ENCODE measurements around the gene CRB2. TPM values are rescaled to one million over a fixed set of nuclear protein-coding genes. Genes with fewer than 3 reads are reported as not detected.
"Not testable (repeated sequence)": the region's sequence is repeated elsewhere in the genome, so short reads cannot be mapped to it uniquely, and the experiment has no call there.

The CRB2 gene
- total and polyA plus RNA-seq, 2 donors (not counting 1 experiment from before 2014, with no cell fraction given), result 1.4 to 2.4 TPM

DNA sequence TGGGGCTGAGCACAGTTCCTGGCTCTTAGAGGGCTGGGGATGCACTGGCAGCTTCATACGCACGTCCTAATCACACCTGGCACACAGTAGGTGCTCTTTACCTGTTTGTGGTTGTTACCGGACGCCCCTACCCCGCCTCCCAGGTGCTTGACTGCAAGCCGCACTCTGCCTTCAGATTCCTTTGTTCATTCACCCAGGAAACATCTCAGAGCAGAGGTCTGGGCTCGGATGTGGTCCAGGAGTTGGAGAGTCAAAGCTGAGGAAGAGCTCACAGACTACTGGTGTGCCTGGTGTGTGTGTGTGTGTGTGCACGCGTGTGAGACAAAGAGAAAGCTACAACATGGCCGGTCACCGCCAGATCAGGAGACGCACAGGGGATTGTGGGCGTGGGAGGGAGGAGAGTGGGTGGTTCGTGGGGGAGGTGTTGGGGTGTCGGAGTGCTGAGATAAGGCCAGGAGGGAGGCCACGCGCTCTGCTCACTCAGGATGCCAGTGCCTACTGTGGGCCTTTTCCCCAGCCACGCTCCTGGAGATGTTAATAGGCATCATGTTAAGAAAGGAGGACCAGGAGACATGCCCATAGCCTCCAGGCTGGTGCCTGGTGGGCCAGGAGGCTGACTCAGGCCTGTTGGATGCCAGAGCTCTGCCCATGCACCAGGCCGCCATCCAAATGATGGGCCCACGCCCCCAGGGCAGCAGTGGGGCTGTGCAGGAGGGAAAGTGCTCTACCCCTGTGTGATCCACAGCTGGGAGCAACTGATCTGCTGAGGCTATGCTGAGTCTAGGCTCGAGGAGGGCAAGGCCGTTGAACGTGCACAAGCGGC, 39.9 kb downstream of the CRB2 start:
- Histone ChIP-seq H3K4me2 (replicated peaks; ENCODE audit: low read depth, low read length, poor library complexity, severe bottlenecking) (no peak overlapping the region), H3K36me3 (replicated peaks in 1 of 2; ENCODE audit: control extremely low read depth in 1 of 2, control insufficient read depth in 1 of 2, extremely low read depth in 1 of 2, insufficient read depth in 2 of 2, low read length in 1 of 2) (peaks cover 0 to 2% of the 10 kb centered on the region in 2 experiments), H3K4me1 (ENCODE audit: control insufficient read depth in 2 of 2, insufficient read depth in 2 of 2, low read length in 2 of 2) (no peaks in the 10 kb centered on the region), H3K27ac (ENCODE audit: low read length in 2 of 2) (no peak overlapping the region), H3K9ac (ENCODE audit: low read length) (no peak overlapping the region), H4K20me1 (ENCODE audit: control insufficient read depth, insufficient read depth, low read length, poor library complexity, severe bottlenecking) (no peaks in the 10 kb centered on the region), H3K9me3 (ENCODE audit: control extremely low read depth in 1 of 3, control insufficient read depth in 2 of 3, insufficient read depth in 1 of 3, low read length in 2 of 3) (peaks cover 0 to 4% (median 0%) of the 10 kb centered on the region in 3 donors), H3K27me3 (replicated peaks in 1 of 4; ENCODE audit: control extremely low read depth in 1 of 4, control insufficient read depth in 3 of 4, insufficient read depth in 4 of 4, low read length in 3 of 4) (no peaks in the 10 kb centered on the region), H2AFZ (ENCODE audit: insufficient read depth, low read depth, low read length, poor library complexity, severe bottlenecking) (no peak overlapping the region), H3K79me2 (ENCODE audit: control insufficient read depth, insufficient read depth, low read length) (no peaks in the 10 kb centered on the region), H3K4me3 (ENCODE audit: control extremely low read depth in 1 of 5, extremely low read depth in 1 of 5, insufficient read depth in 1 of 5, low read depth in 2 of 5, low read length in 4 of 5) (no peak overlapping the region)
- H3K27me3 Mint-ChIP-seq, result no peaks in the 10 kb centered on the region
- no peaks in the 10 kb centered on the region for H3K9me3 Mint-ChIP-seq (ENCODE audit: insufficient read depth)
- WGBS (ENCODE audit: insufficient coverage), result 93% methylated on average over 20 of the region's 24 CpGs
- no peaks in the 10 kb centered on the region for H3K4me1 Mint-ChIP-seq
- no peak overlapping the region for H3K27ac Mint-ChIP-seq
- DNase-seq (no peak), ATAC-seq (ENCODE audit: low read depth) (no peak)
- ChIA-PET POLR2A (no interaction called here), CTCF (no interaction called here)
- TF ChIP-seq EZH2 (IDR thresholded peaks at IDR 0.05; ENCODE audit: borderline replicate concordance, insufficient read depth, low read depth, low read length, poor library complexity, severe bottlenecking) (no peak), CTCF (IDR thresholded peaks at IDR 0.05) (no peak)
- intact Hi-C loops (cut with micrococcal nuclease), result no loop called here
- no peak overlapping the region for H3K4me3 Mint-ChIP-seq

DNA sequence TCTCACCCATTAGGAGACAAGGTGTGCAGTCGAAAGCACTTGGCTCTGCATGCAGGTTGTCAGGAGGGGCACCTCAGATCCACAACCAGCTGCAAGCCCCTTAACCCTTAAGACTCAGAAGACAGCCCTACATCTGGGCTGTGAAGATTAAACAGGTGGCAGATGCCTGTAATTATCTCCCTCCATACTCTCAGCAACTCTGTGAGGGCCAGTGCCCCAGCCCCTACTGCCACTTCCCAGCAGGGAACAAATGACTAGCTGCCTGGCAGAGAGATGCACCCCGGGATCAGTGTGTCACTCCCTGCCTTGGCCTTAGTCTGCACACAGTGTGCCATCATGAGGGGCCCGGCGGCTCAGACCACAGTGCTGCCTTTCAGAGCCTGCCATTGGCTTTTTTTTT, 42.0 kb downstream of the CRB2 start:
- Histone ChIP-seq H3K4me1 (ENCODE audit: control insufficient read depth in 2 of 2, insufficient read depth in 2 of 2, low read length in 2 of 2) (no peaks in the 10 kb centered on the region), H3K27ac (ENCODE audit: low read length in 2 of 2) (no peak overlapping the region), H3K36me3 (replicated peaks in 1 of 2; ENCODE audit: control extremely low read depth in 1 of 2, control insufficient read depth in 1 of 2, extremely low read depth in 1 of 2, insufficient read depth in 2 of 2, low read length in 1 of 2) (no peaks in the 10 kb centered on the region), H3K9me3 (ENCODE audit: control extremely low read depth in 1 of 3, control insufficient read depth in 2 of 3, insufficient read depth in 1 of 3, low read length in 2 of 3) (peaks cover 0 to 4% (median 0%) of the 10 kb centered on the region in 3 donors), H3K79me2 (ENCODE audit: control insufficient read depth, insufficient read depth, low read length) (no peaks in the 10 kb centered on the region), H2AFZ (ENCODE audit: insufficient read depth, low read depth, low read length, poor library complexity, severe bottlenecking) (no peak overlapping the region), H3K9ac (ENCODE audit: low read length) (no peak overlapping the region), H3K27me3 (replicated peaks in 1 of 4; ENCODE audit: control extremely low read depth in 1 of 4, control insufficient read depth in 3 of 4, insufficient read depth in 4 of 4, low read length in 3 of 4) (no peaks in the 10 kb centered on the region), H3K4me3 (ENCODE audit: control extremely low read depth in 1 of 5, extremely low read depth in 1 of 5, insufficient read depth in 1 of 5, low read depth in 2 of 5, low read length in 4 of 5) (no peak overlapping the region), H4K20me1 (ENCODE audit: control insufficient read depth, insufficient read depth, low read length, poor library complexity, severe bottlenecking) (no peaks in the 10 kb centered on the region), H3K4me2 (replicated peaks; ENCODE audit: low read depth, low read length, poor library complexity, severe bottlenecking) (no peak overlapping the region)
- H3K9me3 Mint-ChIP-seq (ENCODE audit: insufficient read depth), result no peaks in the 10 kb centered on the region
- no peak overlapping the region for H3K27ac Mint-ChIP-seq
- H3K4me3 Mint-ChIP-seq, result no peak overlapping the region
- intact Hi-C loops (cut with micrococcal nuclease), result no loop called here
- TF ChIP-seq EZH2 (IDR thresholded peaks at IDR 0.05; ENCODE audit: borderline replicate concordance, insufficient read depth, low read depth, low read length, poor library complexity, severe bottlenecking) (no peak), CTCF (IDR thresholded peaks at IDR 0.05) (no peak)
- ChIA-PET CTCF (no interaction called here), POLR2A (no interaction called here)
- no peaks in the 10 kb centered on the region for H3K4me1 Mint-ChIP-seq
- DNase-seq (no peak), ATAC-seq (ENCODE audit: low read depth) (no peak)
- WGBS (ENCODE audit: insufficient coverage), result 100% methylated on average over 3 of the region's 4 CpGs
- H3K27me3 Mint-ChIP-seq, result no peaks in the 10 kb centered on the region

DNA sequence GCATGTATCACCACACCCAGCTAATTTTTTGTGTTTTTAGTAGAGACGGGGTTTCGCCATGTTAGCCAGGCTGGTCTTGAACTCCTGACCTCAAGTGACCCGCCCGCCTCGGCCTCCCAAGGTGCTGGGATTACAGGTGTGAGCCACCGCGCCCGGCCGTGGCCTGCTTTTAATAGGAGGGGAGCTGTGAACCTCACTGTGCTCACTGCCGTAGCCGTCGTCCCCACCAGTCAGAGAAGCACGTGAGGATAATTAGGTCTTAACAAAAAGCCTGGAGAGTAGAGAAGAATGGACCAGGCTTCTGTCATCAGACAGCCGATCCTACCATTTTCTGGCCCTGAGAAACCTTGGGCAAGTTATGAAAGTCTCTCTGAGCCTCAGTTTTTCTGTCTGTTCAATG, 42.9 kb downstream of the CRB2 start:
- H3K9ac ChIP-seq (ENCODE audit: low read length); H4K20me1 ChIP-seq (ENCODE audit: control insufficient read depth, insufficient read depth, low read length, poor library complexity, severe bottlenecking); H3K4me1 ChIP-seq (ENCODE audit: control insufficient read depth in 2 of 2, insufficient read depth in 2 of 2, low read length in 2 of 2); H3K27ac ChIP-seq (ENCODE audit: low read length in 2 of 2); H3K4me2 ChIP-seq (replicated peaks; ENCODE audit: low read depth, low read length, poor library complexity, severe bottlenecking); H3K36me3 ChIP-seq (replicated peaks in 1 of 2; ENCODE audit: control extremely low read depth in 1 of 2, control insufficient read depth in 1 of 2, extremely low read depth in 1 of 2, insufficient read depth in 2 of 2, low read length in 1 of 2); H3K9me3 Mint-ChIP-seq (ENCODE audit: insufficient read depth); H3K4me3 Mint-ChIP-seq; intact Hi-C loops (cut with micrococcal nuclease); H3K27me3 ChIP-seq (replicated peaks in 1 of 4; ENCODE audit: control extremely low read depth in 1 of 4, control insufficient read depth in 3 of 4, insufficient read depth in 4 of 4, low read length in 3 of 4); H3K9me3 ChIP-seq (ENCODE audit: control extremely low read depth in 1 of 3, control insufficient read depth in 2 of 3, insufficient read depth in 1 of 3, low read length in 2 of 3); H3K27ac Mint-ChIP-seq; CTCF ChIA-PET; H3K27me3 Mint-ChIP-seq; H3K4me3 ChIP-seq (ENCODE audit: control extremely low read depth in 1 of 5, extremely low read depth in 1 of 5, insufficient read depth in 1 of 5, low read depth in 2 of 5, low read length in 4 of 5); H3K79me2 ChIP-seq (ENCODE audit: control insufficient read depth, insufficient read depth, low read length); H2AFZ ChIP-seq (ENCODE audit: insufficient read depth, low read depth, low read length, poor library complexity, severe bottlenecking); DNase-seq; H3K4me1 Mint-ChIP-seq; ATAC-seq (ENCODE audit: low read depth): not testable (repeated sequence)
- POLR2A ChIA-PET, result interaction anchor here (0.6 kb wide), 1 partner anchor 165 kb away, joined by 7 read pairs; no protein-coding TSS in a partner anchor
- 99% methylated on average over 14 of the region's 14 CpGs for WGBS (ENCODE audit: insufficient coverage)
